Colonic mucosa (tissue), 4 donors: Measurements from ENCODE around the gene HOXB4. TPM values are rescaled to one million over a fixed set of nuclear protein-coding genes. Genes with fewer than 3 reads are reported as not detected.

Experiments
- DNase-seq: peaks from one replicate; pipeline ENCODE4 v3.0.0-alpha.2; 2020
- H3K27ac ChIP-seq: fragments of 200-600 bp; one replicate; pipeline ENCODE4 v1.8.0; 2021
- H3K27me3 ChIP-seq: fragments of 200-600 bp; one replicate; pipeline ENCODE4 v1.8.0; 2021
- H3K36me3 ChIP-seq: fragments of 200-600 bp; one replicate; pipeline ENCODE4 v1.8.0; 2021
- H3K4me1 ChIP-seq: fragments of 200-600 bp; one replicate; pipeline ENCODE4 v1.8.0; 2021; ENCODE audit warnings: mild to moderate bottlenecking
- H3K4me3 ChIP-seq: fragments of 200-600 bp; one replicate; pipeline ENCODE4 v1.8.0; 2021
- H3K9ac ChIP-seq, 2 donors: one replicate each; pipeline ENCODE4 v1.7.0; 2013; ENCODE audit warnings: control low read depth in 2 of 2, low read depth in 2 of 2, low read length in 2 of 2
- H3K9me3 ChIP-seq: fragments of 200-600 bp; one replicate; pipeline ENCODE4 v1.8.0; 2021
- intact Hi-C: fragments of 100-400 bp; cut with DNase I; formaldehyde crosslinking; loops from one replicate; pipeline ENCODE4 v1.14.1; 2022
- total RNA-seq, 2 donors: library from RNA; stranded (reverse); fragmentation: NEBNext Ultra II Directional in 1 of 2; extraction: Animal tissue kit (Norgen Biotek cat#: 25700) in 1 of 2; gene quantifications; one replicate each; pipeline ENCODE4 v1.2.1, GENCODE V29; 2021
- TF ChIP-seq, protein P1 (sequence below): fragments of 200-600 bp; IDR thresholded peaks from one replicate; pipeline ENCODE4 v1.8.0; 2022; ENCODE audit warnings: antibody characterized with exemption, mild to moderate bottlenecking
- donor health status: healthy.
- donor health status: DM: no; HTN: no; CAD: no.
- donor health status: DM: no; HTN: no; CAD: no.

The HOXB4 gene
- total RNA-seq, 2 donors from 2014 or later: 2.5 to 4.7 TPM

DNA sequence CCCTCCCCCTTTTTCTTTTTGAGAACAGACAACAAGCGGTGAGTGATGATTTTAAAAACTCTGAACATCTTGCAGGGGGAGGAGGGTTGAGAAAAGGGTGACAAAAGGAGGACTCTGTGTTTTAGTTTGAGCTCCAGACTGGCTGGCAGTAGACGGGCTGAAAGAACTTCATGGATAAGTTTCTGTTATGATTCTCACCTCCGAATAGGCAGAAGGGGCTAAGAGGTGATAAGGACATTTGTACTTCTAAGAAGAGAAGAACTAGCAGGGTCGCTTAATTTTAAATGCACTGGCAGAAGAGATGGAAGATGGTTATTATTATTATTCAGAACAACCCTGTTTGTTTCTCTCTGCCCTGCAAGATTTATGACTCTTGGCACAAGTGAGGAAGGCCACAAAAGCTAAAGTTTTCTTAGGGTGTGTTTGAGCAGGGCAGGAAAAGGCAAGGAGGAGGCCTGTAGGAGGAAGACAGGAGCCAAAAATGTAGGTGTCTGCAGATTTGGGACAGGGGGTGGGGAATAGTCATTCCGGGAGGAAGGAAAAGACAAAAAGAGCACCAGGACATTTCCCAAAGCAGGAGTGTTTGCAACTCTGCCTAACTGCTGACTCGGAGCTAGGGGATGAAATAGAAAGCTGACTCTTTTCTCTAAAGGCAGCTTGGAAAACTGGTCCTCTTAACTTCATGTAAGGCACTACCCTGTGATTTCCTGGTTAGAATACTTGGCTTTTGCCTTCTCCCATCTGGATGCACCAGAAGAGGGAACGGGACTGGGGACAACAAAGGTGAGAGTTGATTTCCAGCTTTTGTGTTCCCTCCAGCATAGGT, 21.4 kb downstream of the HOXB4 start:
- Histone ChIP-seq H3K27ac (peak overlapping the region; percentile 70), H3K4me3 (no peak overlapping the region), H3K4me1 (peaks cover 12% of the 10 kb centered on the region), H3K27me3 (no peaks in the 10 kb centered on the region), H3K36me3 (no peaks in the 10 kb centered on the region), H3K9me3 (no peaks in the 10 kb centered on the region), H3K9ac (peak overlapping the region; percentile 26 to 73)
- TF ChIP-seq, protein P1, sequence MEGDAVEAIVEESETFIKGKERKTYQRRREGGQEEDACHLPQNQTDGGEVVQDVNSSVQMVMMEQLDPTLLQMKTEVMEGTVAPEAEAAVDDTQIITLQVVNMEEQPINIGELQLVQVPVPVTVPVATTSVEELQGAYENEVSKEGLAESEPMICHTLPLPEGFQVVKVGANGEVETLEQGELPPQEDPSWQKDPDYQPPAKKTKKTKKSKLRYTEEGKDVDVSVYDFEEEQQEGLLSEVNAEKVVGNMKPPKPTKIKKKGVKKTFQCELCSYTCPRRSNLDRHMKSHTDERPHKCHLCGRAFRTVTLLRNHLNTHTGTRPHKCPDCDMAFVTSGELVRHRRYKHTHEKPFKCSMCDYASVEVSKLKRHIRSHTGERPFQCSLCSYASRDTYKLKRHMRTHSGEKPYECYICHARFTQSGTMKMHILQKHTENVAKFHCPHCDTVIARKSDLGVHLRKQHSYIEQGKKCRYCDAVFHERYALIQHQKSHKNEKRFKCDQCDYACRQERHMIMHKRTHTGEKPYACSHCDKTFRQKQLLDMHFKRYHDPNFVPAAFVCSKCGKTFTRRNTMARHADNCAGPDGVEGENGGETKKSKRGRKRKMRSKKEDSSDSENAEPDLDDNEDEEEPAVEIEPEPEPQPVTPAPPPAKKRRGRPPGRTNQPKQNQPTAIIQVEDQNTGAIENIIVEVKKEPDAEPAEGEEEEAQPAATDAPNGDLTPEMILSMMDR: no peak
- intact Hi-C loops: no loop called here
- no peak for DNase-seq

- H3K4me3 ChIP-seq: no peak overlapping the region
- intact Hi-C loops: no loop called here
- H3K27ac ChIP-seq: peak overlapping the region; percentile 70
- no peaks in the 10 kb centered on the region for H3K36me3 ChIP-seq
- no peak for DNase-seq
- peaks cover 12% of the 10 kb centered on the region for H3K4me1 ChIP-seq
- TF ChIP-seq, protein P1: no peak
- no peaks in the 10 kb centered on the region for H3K27me3 ChIP-seq
- H3K9me3 ChIP-seq: no peaks in the 10 kb centered on the region
- peak overlapping the region; percentile 8 to 14 for H3K9ac ChIP-seq
Observed at GRCh38 chr17:48556229-48556575, 21.9 kb downstream of the HOXB4 start.

- Histone ChIP-seq H3K27ac (peak overlapping the region; percentile 70), H3K4me3 (peak overlapping the region; percentile 12), H3K9me3 (no peaks in the 10 kb centered on the region), H3K9ac (peak overlapping the region; percentile 8 to 61), H3K4me1 (peaks cover 12% of the 10 kb centered on the region), H3K27me3 (no peaks in the 10 kb centered on the region), H3K36me3 (no peaks in the 10 kb centered on the region)
- intact Hi-C loops: no loop called here
- DNase-seq: no peak
- TF ChIP-seq, protein P1: no peak
Observed at GRCh38 chr17:48555258-48556228, 22.6 kb downstream of the HOXB4 start.

- H3K36me3 ChIP-seq: no peaks in the 10 kb centered on the region
- H3K27ac ChIP-seq: peak overlapping the region; percentile 39
- H3K9me3 ChIP-seq: no peaks in the 10 kb centered on the region
- H3K4me3 ChIP-seq: peak overlapping the region; percentile 2
- H3K9ac ChIP-seq: peak overlapping the region; percentile 16 to 61
- TF ChIP-seq, protein P1: no peak
- intact Hi-C loops: no loop called here
- H3K4me1 ChIP-seq: peaks cover 12% of the 10 kb centered on the region
- no peaks in the 10 kb centered on the region for H3K27me3 ChIP-seq
- no peak for DNase-seq
Observed at GRCh38 chr17:48554412-48555257, 23.5 kb downstream of the HOXB4 start.

GRCh38 chr17:48553826-48554225, 24.3 kb downstream of the HOXB4 start:
- no peak overlapping the region for H3K9ac ChIP-seq
- TF ChIP-seq, protein P1: no peak
- H3K36me3 ChIP-seq: no peaks in the 10 kb centered on the region
- H3K4me1 ChIP-seq: peaks cover 12% of the 10 kb centered on the region
- H3K9me3 ChIP-seq: no peaks in the 10 kb centered on the region
- H3K27me3 ChIP-seq: no peaks in the 10 kb centered on the region
- H3K27ac ChIP-seq: peak overlapping the region; percentile 39
- no peak for DNase-seq
- H3K4me3 ChIP-seq: no peak overlapping the region
- intact Hi-C loops: no loop called here
